Hematopoietic multipotent progenitor cell treated with erythropoietin and hydrocortisone succinate and interleukin-3 and kit ligand, for 6 days (in vitro differentiated cells): ENCODE results near the gene ALG1L2.
"Not testable (repeated sequence)": the region's sequence is repeated elsewhere in the genome, so short reads cannot be mapped to it uniquely, and the experiment has no call there.

Experiments
- DNase-seq: peaks from one replicate; pipeline ENCODE4 v3.0.0-alpha.2; 2015

The ALG1L2 gene

GRCh38 chr3:130094491-130094941 lies 12.9 kb downstream of the ALG1L2 start:
- DNase-seq = peak; percentile 36

GRCh38 chr3:130095858-130096257 lies 14.2 kb downstream of the ALG1L2 start:
- not testable (repeated sequence) for DNase-seq

GRCh38 chr3:130097096-130097495 lies 15.5 kb downstream of the ALG1L2 start:
- DNase-seq = not testable (repeated sequence)

DNA sequence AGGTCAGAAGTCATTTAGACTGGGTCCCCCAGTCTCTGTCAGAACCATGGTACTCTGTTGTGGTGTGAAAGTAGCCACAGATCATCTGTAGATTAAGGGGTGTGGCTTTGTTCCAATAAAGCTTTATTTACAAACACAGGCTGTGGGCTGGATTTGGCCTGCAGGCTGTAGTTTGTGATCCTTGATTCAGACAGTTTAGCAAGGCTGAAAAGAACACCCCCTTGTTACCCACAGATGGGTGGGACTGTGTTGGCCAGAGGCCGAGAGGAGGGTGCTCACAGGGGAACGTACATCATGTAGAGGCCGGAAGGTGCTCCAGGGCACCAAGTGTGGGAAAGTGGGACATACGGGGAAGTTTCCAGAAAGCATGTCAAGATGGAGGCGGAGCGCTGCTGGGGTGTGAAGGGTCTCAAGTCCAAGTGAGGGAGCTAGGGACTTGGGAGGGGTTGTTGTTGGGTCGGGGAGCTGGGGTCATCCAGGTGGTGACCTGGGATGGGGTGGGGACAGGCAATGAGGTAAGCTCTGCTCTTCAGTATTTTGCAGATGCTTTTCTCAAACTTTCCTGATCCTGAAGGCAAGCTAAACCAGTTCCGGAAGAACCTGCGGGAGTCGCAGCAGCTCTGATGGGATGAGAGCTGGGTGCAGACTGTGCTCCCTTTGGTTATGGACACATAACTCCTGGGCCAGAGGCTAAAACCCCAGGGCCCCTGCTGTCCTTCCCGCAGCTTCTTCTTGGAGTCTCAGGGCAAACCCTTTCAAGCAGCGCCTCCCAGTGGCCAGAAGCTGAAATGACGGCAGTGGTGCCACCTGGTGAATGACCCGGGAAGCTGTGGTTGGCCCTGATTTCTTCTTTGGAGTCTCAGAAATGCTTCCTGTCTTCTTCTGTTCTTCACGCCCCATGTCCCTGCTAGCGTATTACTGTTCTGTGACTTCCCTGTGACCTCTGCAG lies 16.3 kb downstream of the ALG1L2 start:
- not testable (repeated sequence) for DNase-seq

GRCh38 chr3:130098639-130099385 lies 17.2 kb downstream of the ALG1L2 start:
- not testable (repeated sequence) for DNase-seq

GRCh38 chr3:130102545-130102944 lies 20.9 kb downstream of the ALG1L2 start:
- DNase-seq = not testable (repeated sequence)

DNA sequence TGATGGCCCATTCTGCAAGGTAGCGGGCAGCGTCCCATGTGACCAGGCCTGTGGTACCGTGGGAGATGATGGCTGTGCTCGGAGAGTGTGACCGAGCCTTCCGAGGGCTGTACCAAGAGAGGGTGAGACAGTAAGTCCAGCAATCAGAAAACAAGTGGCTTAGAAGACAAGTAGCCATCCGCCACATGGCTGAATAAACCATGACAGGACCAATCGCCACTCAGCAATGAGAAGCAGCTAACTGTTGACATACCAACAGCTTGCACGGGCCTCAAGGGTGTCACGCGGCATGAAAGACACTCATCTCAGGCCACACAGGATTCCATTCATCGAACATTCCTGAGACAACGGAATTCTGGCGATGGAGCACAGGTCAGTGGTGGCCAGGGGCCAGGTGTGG lies 22.6 kb downstream of the ALG1L2 start:
- not testable (repeated sequence) for DNase-seq

- not testable (repeated sequence) for DNase-seq
Measured at GRCh38 chr3:130107333-130107995, 25.8 kb downstream of the ALG1L2 start.

DNA sequence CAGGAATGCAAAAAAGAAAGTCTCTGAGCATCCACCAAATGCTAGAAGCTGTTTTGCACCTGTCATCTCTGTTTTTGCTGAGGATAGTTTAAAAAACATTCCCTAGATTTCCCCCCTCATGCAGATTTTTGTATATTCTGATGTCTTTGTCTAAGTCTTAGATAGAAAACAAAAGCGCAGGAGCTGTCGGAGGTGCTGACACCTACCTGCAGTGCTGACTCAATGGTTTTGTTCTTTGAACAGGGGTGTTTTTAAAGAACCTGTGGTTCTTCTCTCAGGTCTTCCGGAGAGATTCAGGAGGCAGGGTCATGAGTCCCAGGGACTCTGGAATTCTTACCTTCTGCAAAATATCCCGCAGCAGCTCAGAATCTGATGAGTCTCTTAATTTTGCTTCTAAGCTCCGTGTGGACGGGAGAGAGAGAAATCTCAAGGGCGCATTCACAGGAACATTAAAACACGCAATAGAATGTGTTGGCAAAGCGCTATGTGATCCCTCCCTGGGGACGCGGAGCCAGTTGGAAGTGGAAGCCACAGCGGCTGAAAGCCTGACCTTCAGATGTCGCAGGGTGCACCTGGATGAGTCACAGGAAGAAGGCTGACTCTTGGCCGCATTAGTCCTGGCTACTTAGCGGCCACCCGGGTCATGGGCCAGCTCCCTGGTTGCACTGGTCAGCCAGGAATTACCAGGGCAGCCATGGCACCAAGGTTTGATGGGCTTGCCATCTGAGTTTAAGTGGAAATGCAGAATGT lies 27.4 kb downstream of the ALG1L2 start:
- not testable (repeated sequence) for DNase-seq

- DNase-seq = peak; percentile 22
Measured at GRCh38 chr3:130110386-130111169, 28.9 kb downstream of the ALG1L2 start.

- peak; percentile 99 for DNase-seq
Measured at GRCh38 chr3:130111185-130111864, 29.7 kb downstream of the ALG1L2 start.

DNA sequence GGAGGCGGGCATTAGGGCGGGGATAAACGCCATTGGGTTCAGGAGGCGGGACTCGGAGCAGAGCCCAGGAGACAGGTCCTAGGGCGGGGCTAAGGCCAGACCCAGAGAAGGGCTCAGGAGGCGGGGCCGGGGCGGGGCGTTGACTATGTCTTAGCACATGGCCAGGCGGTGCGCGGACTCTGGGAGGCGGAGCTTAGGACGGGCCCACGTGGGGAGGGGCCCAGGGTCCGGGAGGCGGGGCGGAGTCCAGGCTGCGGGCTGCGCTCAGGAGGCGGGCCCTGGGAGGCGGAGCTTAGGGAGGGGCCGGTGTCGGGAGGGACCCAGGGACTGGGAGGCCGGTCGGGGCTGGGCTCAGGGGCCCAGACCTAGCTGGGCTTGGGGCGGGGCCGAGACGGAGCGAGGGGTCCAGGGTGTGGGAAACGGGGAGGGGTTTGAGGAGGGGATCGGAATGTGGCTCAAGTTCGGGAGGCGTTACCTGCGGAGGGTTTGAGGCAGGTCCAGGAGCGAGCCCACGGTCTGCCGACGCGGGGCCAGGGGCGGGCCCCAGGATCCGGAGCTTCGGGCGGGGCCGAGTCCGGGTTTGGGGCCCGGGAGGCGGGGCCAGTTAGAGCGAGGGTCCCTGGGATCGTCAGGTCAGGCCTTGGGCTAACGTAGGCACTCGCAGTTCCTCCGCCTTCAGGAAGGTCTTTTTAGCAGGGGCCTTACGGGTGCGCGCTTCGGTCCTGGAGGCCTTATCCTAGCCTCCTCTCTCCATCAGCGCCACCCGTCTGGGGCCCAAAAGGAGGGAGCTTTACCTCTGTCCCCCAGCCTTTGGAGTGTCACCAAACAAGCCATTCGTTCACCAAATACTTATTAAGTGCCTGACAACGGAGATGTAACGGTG lies 30.5 kb downstream of the ALG1L2 start:
- peak; percentile 95 for DNase-seq

DNA sequence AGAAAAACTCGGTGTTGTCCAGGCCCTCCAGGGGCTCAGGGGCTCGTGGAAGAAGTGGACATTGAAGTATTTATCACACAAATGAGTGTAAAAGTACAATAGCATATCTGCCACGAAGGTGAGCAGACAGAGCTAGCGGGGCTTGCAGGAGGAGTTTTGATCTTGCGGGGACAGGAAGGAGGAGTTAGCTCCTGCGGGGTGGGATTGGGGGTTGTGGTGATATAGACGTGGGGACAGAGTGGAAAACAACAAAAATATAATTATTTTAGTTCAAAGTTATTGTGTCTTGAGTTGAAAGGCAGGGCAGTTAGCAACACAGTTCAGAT lies 31.1 kb downstream of the ALG1L2 start:
- not testable (repeated sequence) for DNase-seq

DNA sequence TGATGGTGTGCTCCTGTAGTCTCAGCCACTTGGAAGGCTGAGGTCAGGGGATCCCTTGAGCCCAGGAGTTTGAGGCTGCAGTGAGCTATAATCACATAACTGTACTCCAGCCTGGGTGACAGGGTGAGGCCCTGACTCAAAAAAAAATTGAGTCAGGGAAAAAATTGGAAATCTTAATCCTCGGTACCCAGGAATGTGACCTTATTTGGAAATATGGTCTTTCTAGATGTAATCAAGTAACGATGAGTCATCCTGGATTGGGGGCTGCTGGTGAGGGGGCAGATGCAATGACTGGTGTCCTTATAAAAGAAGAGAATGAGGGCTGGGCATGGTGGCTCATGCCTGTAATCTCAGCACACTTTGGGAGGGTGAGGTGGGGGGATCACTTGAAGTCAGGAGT lies 33.8 kb downstream of the ALG1L2 start:
- DNase-seq = not testable (repeated sequence)

- no peak for DNase-seq
Measured at GRCh38 chr3:130117933-130118332, 36.3 kb downstream of the ALG1L2 start.

GRCh38 chr3:130119824-130120223 lies 38.2 kb downstream of the ALG1L2 start:
- peak; percentile 82 for DNase-seq

DNA sequence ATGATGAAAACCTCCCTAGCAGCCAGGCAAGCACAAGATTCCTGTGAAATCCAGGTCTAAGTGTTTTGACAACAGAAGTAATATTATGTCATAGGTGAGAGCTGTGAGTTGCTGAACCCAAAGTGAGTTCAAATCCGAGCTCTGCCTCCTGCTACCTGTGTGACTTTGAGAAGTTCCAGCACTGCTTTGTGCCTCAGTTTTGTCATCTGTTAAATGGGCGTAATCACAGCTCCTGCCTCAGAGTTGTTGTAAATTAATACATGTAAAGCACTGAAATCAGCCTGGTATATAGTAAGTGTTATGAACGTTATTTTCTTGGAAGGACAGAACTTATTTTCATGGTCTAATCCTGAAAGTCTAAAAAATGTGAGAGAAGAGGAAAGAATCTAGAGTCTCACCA lies 38.7 kb downstream of the ALG1L2 start:
- DNase-seq = not testable (repeated sequence)

DNA sequence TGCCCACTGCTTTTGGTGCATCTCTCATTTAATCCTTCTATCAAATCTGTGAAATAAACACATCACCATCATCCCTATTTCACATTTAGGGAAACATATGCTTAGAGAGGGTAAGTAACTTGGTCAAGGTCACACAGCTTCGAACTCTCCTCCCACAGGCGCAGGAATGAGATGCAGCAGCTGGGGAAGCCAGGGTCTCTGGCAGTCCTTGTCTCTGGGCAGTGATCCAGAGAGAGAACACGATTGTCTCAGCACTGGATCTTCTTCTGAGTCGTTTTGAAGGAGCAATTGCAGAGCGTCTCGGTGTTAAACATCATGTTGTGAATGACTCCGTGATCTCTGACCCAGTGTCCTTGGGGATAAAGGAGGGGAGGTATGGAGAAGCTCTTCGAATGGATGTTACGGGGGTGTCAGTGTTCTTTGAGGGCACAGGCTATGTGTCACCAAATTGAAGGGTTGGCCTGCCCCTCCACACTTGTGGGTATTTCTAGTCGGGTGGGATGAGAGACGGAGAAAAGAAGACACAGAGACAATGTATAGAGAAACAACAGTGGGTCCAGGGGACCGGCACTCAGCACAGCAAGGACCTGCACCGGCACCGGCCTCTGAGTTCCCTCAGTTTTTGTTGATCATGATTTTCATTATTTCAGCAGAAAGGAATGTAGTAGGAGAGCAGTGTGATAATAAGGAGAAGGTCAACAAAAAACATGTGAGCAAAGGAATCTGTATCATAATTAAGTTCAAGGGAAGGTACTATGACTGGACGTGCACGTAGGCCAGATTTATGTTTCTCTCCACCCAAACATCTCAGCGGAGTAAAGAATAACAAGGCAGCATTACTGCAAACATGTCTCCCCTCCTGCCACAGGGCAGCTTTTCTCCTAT lies 41.5 kb downstream of the ALG1L2 start:
- not testable (repeated sequence) for DNase-seq

DNA sequence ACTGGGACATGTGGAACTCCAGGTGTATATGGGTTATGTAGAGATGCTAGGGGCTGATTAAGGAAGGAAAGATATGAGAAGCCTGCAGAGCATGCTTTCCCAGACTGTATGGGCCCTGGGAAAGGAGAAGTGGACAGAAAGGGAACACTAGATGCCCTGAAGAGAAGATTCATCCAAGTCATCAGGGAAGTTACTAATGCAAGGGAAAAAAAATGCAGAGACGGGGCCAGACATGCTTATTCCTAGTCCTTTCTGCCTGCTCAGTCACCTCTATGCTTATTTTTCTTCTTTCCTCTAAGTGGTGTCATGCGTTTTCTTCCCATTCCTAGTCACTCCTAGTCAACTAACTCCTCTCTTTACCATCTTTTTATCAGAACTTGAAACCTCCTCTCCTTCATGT lies 43.8 kb downstream of the ALG1L2 start:
- not testable (repeated sequence) for DNase-seq
